ENCODE results near the gene HIC1.
A peak's percentile ranks its signal among the peaks of the same experiment; 100 is the strongest.

The HIC1 gene

GRCh38 chr17:2042933-2043332 lies 12.0 kb upstream of the HIC1 start:
- no peak for FAIRE-seq

GRCh38 chr17:2043785-2044184 lies 11.1 kb upstream of the HIC1 start:
- no peak for FAIRE-seq
- DNase-seq (ENCODE audit: insufficient read length, low spot score) = no peak

More at GRCh38 chr17:2042933-2043332, 12.0 kb upstream of the HIC1 start:
- DNase-seq (ENCODE audit: insufficient read length, low spot score) = no peak

- FAIRE-seq (no peak), DNase-seq (ENCODE audit: insufficient read length, low spot score) (no peak)
Measured at GRCh38 chr17:2044263-2044894, 10.5 kb upstream of the HIC1 start.

- no peak for FAIRE-seq
- no peak for DNase-seq (ENCODE audit: insufficient read length, low spot score)
Measured at GRCh38 chr17:2047590-2047989, 7.3 kb upstream of the HIC1 start.

- DNase-seq (ENCODE audit: insufficient read length, low spot score) = no peak
- no peak for FAIRE-seq
Measured at GRCh38 chr17:2048805-2049204, 6.1 kb upstream of the HIC1 start.

- peak; percentile 78 for DNase-seq (ENCODE audit: insufficient read length, low spot score)
- FAIRE-seq = no peak
Measured at GRCh38 chr17:2049333-2050299, 5.3 kb upstream of the HIC1 start.

- FAIRE-seq = no peak
- DNase-seq (ENCODE audit: insufficient read length, low spot score) = peak; percentile 59
Measured at GRCh38 chr17:2050300-2051060, 4.4 kb upstream of the HIC1 start.

GRCh38 chr17:2051061-2051932 lies 3.6 kb upstream of the HIC1 start:
- no peak for DNase-seq (ENCODE audit: insufficient read length, low spot score)
- no peak for FAIRE-seq

- no peak for DNase-seq (ENCODE audit: insufficient read length, low spot score)
- no peak for FAIRE-seq
Measured at GRCh38 chr17:2051933-2052559, 2.9 kb upstream of the HIC1 start.

- DNase-seq (ENCODE audit: insufficient read length, low spot score) = peak; percentile 44
- FAIRE-seq = peak; percentile 63
Measured at GRCh38 chr17:2053380-2054261, 1.3 kb upstream of the HIC1 start.

GRCh38 chr17:2054262-2054511 lies 716 bp upstream of the HIC1 start:
- FAIRE-seq = no peak

GRCh38 chr17:2055292-2056205 lies 646 bp downstream of the HIC1 start:
- DNase-seq (ENCODE audit: insufficient read length, low spot score) = peak; percentile 70
- no peak for FAIRE-seq

More at GRCh38 chr17:2054262-2054511, 716 bp upstream of the HIC1 start:
- DNase-seq (ENCODE audit: insufficient read length, low spot score) = no peak

GRCh38 chr17:2056206-2057174 lies 1.6 kb downstream of the HIC1 start:
- FAIRE-seq (peak; percentile 90), DNase-seq (ENCODE audit: insufficient read length, low spot score) (peak; percentile 84)

- FAIRE-seq = no peak
- no peak for DNase-seq (ENCODE audit: insufficient read length, low spot score)
Measured at GRCh38 chr17:2057175-2057759, 2.4 kb downstream of the HIC1 start.

GRCh38 chr17:2057760-2058585 lies 3.1 kb downstream of the HIC1 start:
- FAIRE-seq = no peak
- no peak for DNase-seq (ENCODE audit: insufficient read length, low spot score)

Data from GM19239 (cell line).